HepG2 (cell line): ENCODE data around the gene MSTO1. TPM values are rescaled to one million over a fixed set of nuclear protein-coding genes. Genes with fewer than 3 reads are reported as not detected.

ENCODE experiments used
- ELF1 ChIP-seq: sonication (generic); formaldehyde crosslinking; IDR thresholded peaks from 2 replicates; pipeline ENCODE4 v1.4.0; 2020; ENCODE audit warnings: missing genetic modification reagents
- KAT7 ChIP-seq: IDR thresholded peaks from 2 replicates; pipeline ENCODE4 v1.6.1; 2018; ENCODE audit warnings: borderline replicate concordance, missing compliant biosample characterization
- KDM2A ChIP-seq: sonication (generic); formaldehyde crosslinking; IDR thresholded peaks from 2 replicates; pipeline ENCODE4 v1.4.0; 2020; ENCODE audit warnings: low read depth, missing genetic modification reagents, borderline replicate concordance
- NR2F2 ChIP-seq: IDR thresholded peaks from 2 replicates; pipeline ENCODE4 v1.6.1; 2012; ENCODE audit warnings: low read depth, inconsistent platforms, borderline replicate concordance
- PHF8 ChIP-seq: sonication (generic); formaldehyde crosslinking; IDR thresholded peaks from 2 replicates; pipeline ENCODE4 v1.5.0; 2020; ENCODE audit warnings: missing genetic modification reagents
- TBX2 ChIP-seq: sonication (generic); formaldehyde crosslinking; IDR thresholded peaks from 2 replicates; pipeline ENCODE4 v1.5.0; 2020; ENCODE audit warnings: missing genetic modification reagents, mild to moderate bottlenecking, borderline replicate concordance
- TCF7 ChIP-seq: sonication (generic); IDR thresholded peaks from 2 replicates; pipeline ENCODE4 v1.6.1; 2016; ENCODE audit warnings: antibody characterized with exemption, low read depth
- ZBTB38 ChIP-seq: sonication (generic); formaldehyde crosslinking; IDR thresholded peaks from 2 replicates; pipeline ENCODE4 v1.5.1; 2020; ENCODE audit warnings: mild to moderate bottlenecking, missing genetic modification reagents
- ZNF234 ChIP-seq: sonication (generic); formaldehyde crosslinking; conservative IDR thresholded peaks from 2 replicates; pipeline ENCODE4 v1.5.1; 2020; ENCODE audit warnings: mild to moderate bottlenecking, missing genetic modification reagents
- ZNF30 ChIP-seq: sonication (generic); formaldehyde crosslinking; IDR thresholded peaks from 2 replicates; pipeline ENCODE4 v1.5.0; 2020; ENCODE audit warnings: mild to moderate bottlenecking, missing genetic modification reagents
- ZNF350 ChIP-seq: sonication (generic); formaldehyde crosslinking; IDR thresholded peaks from 2 replicates; pipeline ENCODE4 v1.4.0; 2020; ENCODE audit warnings: mild to moderate bottlenecking, low read depth, missing genetic modification reagents, borderline replicate concordance
- ZNF549 ChIP-seq: sonication (generic); formaldehyde crosslinking; IDR thresholded peaks from 2 replicates; pipeline ENCODE4 v1.5.0; 2020; ENCODE audit warnings: missing genetic modification reagents
- ZNF567 ChIP-seq: sonication (generic); formaldehyde crosslinking; IDR thresholded peaks from 2 replicates; pipeline ENCODE4 v1.8.1; 2023; ENCODE audit warnings: mild to moderate bottlenecking, missing genetic modification reagents, borderline replicate concordance
- polyA plus RNA-seq, 8 experiments: library from polyadenylated mRNA; depleted of rRNA in 3 of 8; stranded (reverse) in 7 of 8; unstranded in 1 of 8; fragments of >200 nt; fragmentation: Illumina TruSeq in 4 of 8; extraction: Trizol in 4 of 8; gene quantifications; 2 replicates each; pipeline versions ENCODE4 v1.2.1 to v1.2.3, GENCODE V29; 2011 to 2016; ENCODE audit warnings: low read depth in 4 of 8, missing spikeins in 1 of 8, mixed read lengths in 1 of 8; ENCODE audit not compliant: insufficient read depth in 1 of 8
- total RNA-seq, 5 experiments: library from RNA; depleted of rRNA; stranded (reverse); fragments of >200 nt; fragmentation: Illumina TruSeq; extraction: Trizol; gene quantifications; 2 replicates each; pipeline ENCODE4 v1.2.3, GENCODE V29; 2016; ENCODE audit warnings: low read depth in 1 of 5
- TF ChIP-seq, protein P1 (sequence below), 2 experiments: sonication (generic) in 1 of 2; formaldehyde crosslinking in 1 of 2; IDR thresholded peaks; 2 replicates each; pipeline versions ENCODE4 v1.4.0 to v1.6.1; 2018 to 2020; ENCODE audit warnings: missing genetic modification reagents in 2 of 2, borderline replicate concordance in 1 of 2, low read depth in 1 of 2, mild to moderate bottlenecking in 1 of 2, missing biosample characterization in 1 of 2
- TF ChIP-seq, protein P2 (sequence below): sonication (generic); formaldehyde crosslinking; conservative IDR thresholded peaks from 2 replicates; pipeline ENCODE4 v1.8.1; 2023; ENCODE audit warnings: missing genetic modification reagents
- TF ChIP-seq, protein P3 (sequence below): sonication (generic); formaldehyde crosslinking; IDR thresholded peaks from 2 replicates; pipeline ENCODE4 v1.5.1; 2020; ENCODE audit warnings: mild to moderate bottlenecking, missing genetic modification reagents
- TF ChIP-seq, protein P4 (sequence below): sonication (generic); formaldehyde crosslinking; IDR thresholded peaks from 2 replicates; pipeline ENCODE4 v1.4.0; 2020; ENCODE audit warnings: mild to moderate bottlenecking, low read depth, missing genetic modification reagents

The MSTO1 gene
- total and polyA plus RNA-seq, 2 of the 13 experiments (the other 11 are each of a cell fraction or from before 2014, with no cell fraction given) = 19.1 to 25.3 TPM

DNA sequence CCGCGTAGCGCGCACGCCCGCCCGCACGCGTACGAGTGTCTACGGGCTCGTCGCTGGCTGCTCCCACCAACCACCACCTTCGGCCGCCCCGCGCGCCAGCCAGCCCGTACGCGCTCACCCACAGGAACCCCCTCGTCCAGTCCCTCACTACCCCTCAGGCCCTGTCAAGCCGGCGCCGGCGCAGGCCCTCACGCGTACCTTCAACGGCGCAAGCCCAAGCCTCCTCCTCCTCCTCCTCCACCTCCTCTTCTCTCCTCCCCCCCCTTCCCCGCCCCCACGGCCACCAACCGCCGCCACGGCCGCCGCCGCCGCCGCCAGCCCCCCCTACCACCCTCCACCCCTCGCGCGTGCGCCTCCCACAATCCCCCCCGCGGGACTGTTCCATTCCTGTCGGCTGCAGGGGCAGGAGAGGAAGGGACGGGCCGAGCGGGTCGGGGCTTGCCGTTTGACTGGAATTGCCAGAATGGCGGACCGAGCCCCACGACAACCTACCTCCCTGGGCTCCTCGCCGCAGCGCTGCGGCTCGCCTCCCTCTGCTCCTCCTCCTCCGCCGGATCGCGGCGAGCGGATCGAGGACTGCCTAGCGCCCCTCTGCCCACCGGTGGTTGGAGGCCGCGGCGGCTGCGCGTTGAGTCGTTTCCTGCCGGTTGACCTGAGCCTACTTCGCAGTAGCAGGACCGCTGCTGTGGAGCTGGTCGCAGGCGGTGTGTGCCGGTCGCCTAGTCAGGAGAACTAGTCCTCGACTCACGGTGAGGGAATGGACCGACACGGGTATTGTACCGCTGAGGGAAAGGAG is 47.2 kb upstream of the MSTO1 start, which contains the start of gene ASH1L (continued):
- TF ChIP-seq, protein P1, sequence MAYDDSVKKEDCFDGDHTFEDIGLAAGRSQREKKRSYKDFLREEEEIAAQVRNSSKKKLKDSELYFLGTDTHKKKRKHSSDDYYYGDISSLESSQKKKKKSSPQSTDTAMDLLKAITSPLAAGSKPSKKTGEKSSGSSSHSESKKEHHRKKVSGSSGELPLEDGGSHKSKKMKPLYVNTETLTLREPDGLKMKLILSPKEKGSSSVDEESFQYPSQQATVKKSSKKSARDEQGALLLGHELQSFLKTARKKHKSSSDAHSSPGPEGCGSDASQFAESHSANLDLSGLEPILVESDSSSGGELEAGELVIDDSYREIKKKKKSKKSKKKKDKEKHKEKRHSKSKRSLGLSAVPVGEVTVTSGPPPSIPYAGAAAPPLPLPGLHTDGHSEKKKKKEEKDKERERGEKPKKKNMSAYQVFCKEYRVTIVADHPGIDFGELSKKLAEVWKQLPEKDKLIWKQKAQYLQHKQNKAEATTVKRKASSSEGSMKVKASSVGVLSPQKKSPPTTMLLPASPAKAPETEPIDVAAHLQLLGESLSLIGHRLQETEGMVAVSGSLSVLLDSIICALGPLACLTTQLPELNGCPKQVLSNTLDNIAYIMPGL (CRISPR knock-in tag; IDR thresholded peaks at IDR 0.05; ENCODE audit: borderline replicate concordance in 1 of 2, low read depth in 1 of 2) = peak; percentile 82 to 90; a peak in 3 of 4 replicates
- TF ChIP-seq KAT7 (CRISPR knock-in tag) = peak; percentile 89
- no peak for TF ChIP-seq TCF7
- peak; percentile 92 for TF ChIP-seq KDM2A (CRISPR knock-in tag)
- peak; percentile 62; the same call in 1 of the 2 replicates for TF ChIP-seq ZNF567
- TF ChIP-seq TBX2 (CRISPR knock-in tag) = peak; percentile 59; the same call in 1 of the 2 replicates
- TF ChIP-seq, protein P2, sequence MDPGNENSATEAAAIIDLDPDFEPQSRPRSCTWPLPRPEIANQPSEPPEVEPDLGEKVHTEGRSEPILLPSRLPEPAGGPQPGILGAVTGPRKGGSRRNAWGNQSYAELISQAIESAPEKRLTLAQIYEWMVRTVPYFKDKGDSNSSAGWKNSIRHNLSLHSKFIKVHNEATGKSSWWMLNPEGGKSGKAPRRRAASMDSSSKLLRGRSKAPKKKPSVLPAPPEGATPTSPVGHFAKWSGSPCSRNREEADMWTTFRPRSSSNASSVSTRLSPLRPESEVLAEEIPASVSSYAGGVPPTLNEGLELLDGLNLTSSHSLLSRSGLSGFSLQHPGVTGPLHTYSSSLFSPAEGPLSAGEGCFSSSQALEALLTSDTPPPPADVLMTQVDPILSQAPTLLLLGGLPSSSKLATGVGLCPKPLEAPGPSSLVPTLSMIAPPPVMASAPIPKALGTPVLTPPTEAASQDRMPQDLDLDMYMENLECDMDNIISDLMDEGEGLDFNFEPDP (CRISPR knock-in tag) = 0 out of 2 replicates have a peak, but pooled peaks have one; percentile 83
- peak; percentile 67 for TF ChIP-seq ZNF350
- TF ChIP-seq ZNF30 (CRISPR knock-in tag) = 0 out of 2 replicates have a peak, but pooled peaks have one; percentile 57
- 0 out of 2 replicates have a peak, but pooled peaks have one; percentile 56 for TF ChIP-seq ZNF234 (CRISPR knock-in tag)
- TF ChIP-seq ZNF549 (CRISPR knock-in tag) = 0 out of 2 replicates have a peak, but pooled peaks have one; percentile 32
- TF ChIP-seq ZBTB38 (CRISPR knock-in tag) = peak; percentile 39; the same call in 1 of the 2 replicates
- TF ChIP-seq, protein P3, sequence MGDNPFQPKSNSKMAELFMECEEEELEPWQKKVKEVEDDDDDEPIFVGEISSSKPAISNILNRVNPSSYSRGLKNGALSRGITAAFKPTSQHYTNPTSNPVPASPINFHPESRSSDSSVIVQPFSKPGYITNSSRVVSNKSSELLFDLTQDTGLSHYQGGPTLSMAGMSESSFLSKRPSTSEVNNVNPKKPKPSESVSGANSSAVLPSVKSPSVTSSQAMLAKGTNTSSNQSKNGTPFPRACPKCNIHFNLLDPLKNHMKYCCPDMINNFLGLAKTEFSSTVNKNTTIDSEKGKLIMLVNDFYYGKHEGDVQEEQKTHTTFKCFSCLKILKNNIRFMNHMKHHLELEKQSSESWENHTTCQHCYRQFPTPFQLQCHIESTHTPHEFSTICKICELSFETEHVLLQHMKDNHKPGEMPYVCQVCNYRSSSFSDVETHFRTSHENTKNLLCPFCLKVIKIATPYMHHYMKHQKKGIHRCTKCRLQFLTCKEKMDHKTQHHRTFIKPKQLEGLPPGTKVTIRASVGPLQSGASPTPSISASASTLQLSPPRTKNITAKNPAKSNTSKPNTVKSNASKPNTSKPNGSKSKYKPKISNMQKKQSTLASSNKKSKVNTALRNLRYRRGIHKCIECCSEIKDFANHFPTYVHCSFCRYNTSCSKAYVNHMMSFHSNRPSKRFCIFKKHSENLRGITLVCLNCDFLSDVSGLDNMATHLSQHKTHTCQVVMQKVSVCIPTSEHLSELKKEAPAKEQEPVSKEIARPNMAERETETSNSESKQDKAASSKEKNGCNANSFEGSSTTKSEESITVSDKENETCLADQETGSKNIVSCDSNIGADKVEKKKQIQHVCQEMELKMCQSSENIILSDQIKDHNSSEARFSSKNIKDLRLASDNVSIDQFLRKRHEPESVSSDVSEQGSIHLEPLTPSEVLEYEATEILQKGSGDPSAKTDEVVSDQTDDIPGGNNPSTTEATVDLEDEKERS (CRISPR knock-in tag) = no peak
- peak; percentile 75 for TF ChIP-seq ELF1 (CRISPR knock-in tag)
- peak; percentile 89 for TF ChIP-seq PHF8 (CRISPR knock-in tag)
- TF ChIP-seq NR2F2 = no peak
- TF ChIP-seq, protein P4, sequence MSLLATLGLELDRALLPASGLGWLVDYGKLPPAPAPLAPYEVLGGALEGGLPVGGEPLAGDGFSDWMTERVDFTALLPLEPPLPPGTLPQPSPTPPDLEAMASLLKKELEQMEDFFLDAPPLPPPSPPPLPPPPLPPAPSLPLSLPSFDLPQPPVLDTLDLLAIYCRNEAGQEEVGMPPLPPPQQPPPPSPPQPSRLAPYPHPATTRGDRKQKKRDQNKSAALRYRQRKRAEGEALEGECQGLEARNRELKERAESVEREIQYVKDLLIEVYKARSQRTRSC (CRISPR knock-in tag) = no peak
